HG03354 (cell line): Measurements from ENCODE around the gene ATP11A.
A peak's percentile ranks its signal among the peaks of the same experiment; 100 is the strongest.
"Not testable (repeated sequence)": the region's sequence is repeated elsewhere in the genome, so short reads cannot be mapped to it uniquely, and the experiment has no call there.

Experiments used
- ATAC-seq: cut with Tn5 transposase; IDR thresholded peaks from one replicate; pipeline ENCODE4 v1.9.1; 2021; ENCODE audit warnings: mild to moderate bottlenecking; ENCODE audit not compliant: unreplicated experiment, poor library complexity, severe bottlenecking

ATP11A gene

DNA sequence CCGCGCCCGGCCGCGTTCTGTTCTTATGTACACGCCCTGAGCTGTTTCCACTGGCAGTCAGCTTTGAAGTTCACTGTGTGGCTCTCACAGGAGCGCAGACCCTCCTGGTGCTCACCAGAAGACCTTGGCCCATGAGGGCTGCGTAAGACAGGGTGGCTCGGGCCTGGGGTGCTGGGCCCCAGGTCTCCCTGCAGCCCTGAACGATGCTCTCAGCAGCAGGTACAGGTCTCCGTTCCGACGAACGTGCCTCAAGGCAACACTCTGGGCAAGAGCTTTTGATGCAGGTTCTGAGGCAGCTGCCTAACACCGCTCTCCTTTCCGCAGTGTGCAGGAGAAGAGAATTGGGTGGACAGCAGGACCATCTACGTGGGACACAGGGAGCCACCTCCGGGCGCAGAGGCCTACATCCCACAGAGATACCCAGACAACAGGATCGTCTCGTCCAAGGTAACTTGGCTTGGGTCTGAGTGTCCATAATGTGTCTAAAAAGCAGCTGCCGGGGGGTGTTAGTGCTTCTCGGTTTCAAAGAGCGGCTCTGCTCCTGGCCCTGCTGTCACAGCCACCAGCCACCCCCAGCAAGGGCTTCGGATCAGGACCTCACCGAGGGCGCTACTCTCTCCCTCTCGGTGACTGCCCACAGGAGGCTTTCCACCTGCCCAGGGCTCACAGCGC is 95.1 kb downstream of the ATP11A start:
- ATAC-seq: no peak

- ATAC-seq: no peak
Observed at GRCh38 chr13:112785483-112785856, 95.6 kb downstream of the ATP11A start.

GRCh38 chr13:112786810-112787209 is 97.0 kb downstream of the ATP11A start:
- ATAC-seq: not testable (repeated sequence)

GRCh38 chr13:112790735-112791641 is 101.2 kb downstream of the ATP11A start:
- no peak for ATAC-seq

DNA sequence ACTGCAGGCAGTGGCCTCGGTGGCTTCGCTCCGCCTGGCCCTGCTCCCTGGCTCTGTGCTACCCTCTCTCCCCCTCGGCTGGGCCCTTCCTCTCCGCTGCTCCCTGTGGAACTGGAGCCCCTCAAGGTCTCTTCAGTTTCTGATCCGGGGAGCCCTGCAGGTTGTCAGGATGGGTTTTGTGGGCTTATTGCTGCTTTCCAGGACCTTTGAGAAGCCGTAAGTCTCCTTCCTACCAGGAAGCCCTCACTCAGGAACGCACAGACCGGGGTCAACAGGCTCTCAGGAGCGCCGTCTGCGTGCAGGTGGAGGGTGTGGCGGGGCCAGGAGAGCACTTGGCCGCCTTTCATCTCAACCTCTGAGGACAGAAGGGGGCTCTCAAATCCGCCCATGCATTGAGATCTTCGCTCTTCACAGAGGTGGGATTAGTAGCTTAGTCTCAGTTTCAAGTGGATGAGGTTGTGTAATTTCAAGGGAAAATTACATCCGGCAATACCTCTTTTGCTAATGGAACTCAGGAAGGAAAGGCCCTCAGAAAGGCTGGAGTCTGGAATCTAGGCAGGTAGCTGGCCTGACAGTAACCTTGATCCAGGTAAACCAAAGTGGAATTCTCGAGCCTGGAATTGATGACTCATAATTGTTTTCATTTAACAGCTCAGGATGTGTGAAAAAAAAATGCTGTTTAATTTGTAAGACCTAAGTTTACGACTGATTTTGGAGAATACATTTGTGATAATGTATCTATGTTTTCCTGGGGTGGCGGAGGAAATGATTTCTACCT is 102.0 kb downstream of the ATP11A start:
- no peak for ATAC-seq

DNA sequence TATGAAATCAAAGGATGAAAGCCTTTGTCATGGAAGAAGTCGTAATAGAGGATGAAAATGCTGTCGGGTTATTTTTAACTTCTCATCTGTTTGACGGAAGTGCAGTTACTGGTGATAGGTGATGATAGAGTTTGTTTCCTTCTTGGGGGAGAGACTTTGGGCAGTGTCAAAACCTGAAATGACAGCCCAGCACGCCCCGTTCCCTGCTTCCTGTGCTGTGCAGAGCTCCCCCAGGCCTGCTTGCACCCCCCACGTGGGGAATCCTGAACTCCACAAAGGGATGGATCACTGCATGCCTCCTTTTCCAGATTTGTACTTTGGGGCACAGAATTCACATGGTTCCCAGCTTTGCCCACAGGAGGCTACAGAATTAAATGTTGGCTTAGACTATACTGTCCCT is 102.7 kb downstream of the ATP11A start:
- no peak for ATAC-seq

DNA sequence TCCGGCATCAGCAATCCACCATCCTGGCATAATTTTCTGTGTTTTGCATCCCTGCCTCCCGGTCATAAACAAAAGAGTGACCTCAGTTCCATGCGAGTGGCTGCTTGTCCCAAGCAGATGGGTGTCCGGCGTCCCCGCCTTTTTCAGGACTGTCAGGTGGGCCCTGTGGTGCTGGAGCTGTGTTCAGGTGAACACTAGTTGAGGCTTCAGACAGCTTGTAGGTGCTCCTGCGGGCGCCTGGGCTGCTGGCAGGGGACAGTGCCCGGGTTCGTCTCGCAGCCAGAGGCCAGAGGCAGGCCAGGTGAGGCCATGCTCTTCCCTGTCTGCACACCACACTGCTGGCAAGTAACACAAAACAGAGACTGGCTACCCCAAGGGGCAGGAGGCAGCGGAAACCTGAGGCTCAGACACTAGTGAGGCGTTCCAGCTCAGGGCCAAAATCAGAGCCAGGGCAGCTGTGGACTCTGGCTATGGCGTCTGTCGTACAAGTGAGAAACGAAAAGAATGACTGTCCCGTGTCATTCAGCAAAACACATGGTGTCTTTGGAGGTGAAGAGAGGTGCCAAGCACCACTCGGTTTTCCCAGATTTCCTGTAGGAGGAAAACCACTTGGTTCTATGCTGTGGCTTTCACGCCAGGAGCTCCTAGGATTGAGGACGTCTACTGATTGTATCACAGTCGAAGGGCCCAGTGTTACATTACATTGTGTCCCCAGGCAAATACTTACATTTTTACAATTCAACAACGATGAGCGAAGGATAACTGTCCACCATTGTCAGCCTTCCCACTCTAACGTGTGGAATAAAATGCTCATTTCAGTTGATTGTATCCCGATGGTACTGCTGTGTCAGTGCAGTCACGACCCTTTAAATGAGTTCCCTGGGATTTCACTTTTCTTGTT is 104.0 kb downstream of the ATP11A start:
- ATAC-seq: no peak

GRCh38 chr13:112795277-112795676 is 105.4 kb downstream of the ATP11A start:
- no peak for ATAC-seq

GRCh38 chr13:112796190-112796915 is 106.5 kb downstream of the ATP11A start:
- no peak for ATAC-seq

DNA sequence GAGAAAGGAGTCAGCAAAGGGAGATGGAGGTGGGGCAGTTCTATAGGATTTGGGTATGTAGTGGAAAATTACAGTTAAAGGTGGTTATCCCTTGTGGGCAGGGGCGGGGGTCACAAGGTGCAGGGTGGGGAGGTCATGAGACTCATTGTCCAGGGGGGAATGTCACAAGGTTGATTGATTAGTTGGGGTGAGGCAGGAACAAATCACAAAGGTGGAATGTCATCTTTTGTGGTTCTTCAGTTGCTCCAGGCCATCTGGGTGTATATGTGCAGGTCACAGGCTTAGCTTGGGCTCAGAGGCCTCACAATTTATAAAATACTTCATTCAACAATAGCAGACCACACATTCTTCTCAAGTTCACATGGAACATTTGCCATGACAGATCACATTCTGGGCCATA is 109.6 kb downstream of the ATP11A start:
- no peak for ATAC-seq

DNA sequence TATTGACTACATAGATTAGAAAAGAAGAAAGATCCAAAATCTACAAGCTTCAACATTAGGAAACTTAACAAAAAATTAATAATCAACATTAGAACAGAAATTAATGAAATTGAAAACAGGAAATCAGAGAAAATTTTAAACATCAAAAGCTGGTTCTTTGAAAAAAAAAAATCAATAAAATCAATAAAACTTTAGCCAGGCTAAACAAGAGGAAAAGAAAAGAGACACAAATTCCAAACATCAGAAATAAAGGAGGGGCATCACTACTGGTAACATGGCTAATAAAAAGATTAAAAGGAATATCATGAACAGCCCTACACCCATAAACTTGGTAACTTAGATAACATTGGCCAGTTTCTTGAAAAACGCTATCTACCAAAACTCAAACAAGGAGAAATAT is 110.2 kb downstream of the ATP11A start:
- no peak for ATAC-seq

DNA sequence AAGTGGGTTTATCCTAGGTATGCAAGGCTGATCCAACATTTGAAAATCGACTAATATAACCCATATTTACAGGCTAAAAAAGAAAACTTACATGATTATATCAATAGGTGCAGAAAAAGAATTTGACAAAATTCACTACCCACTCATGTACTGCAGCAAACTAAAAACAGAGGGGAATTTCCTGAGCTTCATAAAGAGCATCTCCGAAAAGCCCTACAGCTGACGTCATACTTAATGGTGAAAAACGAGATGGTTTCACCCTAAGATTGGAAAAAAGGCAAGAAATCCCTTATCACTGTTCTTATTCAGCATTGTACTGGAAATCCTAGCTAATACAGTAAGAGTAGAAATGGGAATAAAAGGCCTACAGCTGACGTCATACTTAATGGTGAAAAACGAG is 111.0 kb downstream of the ATP11A start:
- ATAC-seq: not testable (repeated sequence)

GRCh38 chr13:112802802-112803195 is 113.0 kb downstream of the ATP11A start:
- peak; percentile 59 for ATAC-seq

DNA sequence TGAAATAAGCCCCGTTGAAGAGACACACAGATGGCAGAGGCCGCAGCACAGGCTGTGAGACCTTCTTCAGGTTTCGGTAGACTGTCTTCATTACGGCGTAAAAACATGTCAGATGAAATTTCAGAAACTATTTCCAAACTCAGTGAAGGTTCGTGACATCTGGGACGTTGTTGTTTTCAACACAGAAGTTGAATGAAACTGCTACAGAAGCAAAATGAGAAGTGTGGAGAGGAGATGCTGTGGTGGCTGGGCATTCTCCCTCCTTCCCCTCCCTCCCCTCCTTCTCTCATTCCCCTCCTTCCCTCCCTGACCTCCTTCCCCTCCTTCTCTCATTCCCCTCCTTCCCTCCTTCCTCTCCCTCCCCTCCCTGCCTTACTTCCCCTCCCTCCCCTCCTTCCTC is 113.6 kb downstream of the ATP11A start:
- no peak for ATAC-seq

DNA sequence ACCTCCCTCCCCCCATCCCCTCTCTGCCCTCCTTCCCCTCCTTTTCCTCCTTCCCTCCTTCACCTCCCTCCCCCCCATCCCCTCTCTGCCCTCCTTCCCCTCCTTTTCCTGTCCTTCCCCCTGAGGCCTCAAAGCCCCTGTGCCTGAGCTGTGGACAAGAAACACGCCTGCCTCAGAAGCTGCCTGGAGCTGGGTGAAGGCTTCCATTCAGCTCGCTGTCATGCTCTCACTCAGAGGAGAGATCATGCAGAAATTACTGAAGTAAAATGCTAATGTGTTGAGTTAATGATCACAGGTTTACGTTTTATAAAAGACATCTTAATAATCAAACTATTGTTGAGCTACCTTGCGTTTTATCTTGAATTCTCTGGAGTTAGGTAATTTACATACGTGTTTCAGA is 114.5 kb downstream of the ATP11A start:
- ATAC-seq: no peak

DNA sequence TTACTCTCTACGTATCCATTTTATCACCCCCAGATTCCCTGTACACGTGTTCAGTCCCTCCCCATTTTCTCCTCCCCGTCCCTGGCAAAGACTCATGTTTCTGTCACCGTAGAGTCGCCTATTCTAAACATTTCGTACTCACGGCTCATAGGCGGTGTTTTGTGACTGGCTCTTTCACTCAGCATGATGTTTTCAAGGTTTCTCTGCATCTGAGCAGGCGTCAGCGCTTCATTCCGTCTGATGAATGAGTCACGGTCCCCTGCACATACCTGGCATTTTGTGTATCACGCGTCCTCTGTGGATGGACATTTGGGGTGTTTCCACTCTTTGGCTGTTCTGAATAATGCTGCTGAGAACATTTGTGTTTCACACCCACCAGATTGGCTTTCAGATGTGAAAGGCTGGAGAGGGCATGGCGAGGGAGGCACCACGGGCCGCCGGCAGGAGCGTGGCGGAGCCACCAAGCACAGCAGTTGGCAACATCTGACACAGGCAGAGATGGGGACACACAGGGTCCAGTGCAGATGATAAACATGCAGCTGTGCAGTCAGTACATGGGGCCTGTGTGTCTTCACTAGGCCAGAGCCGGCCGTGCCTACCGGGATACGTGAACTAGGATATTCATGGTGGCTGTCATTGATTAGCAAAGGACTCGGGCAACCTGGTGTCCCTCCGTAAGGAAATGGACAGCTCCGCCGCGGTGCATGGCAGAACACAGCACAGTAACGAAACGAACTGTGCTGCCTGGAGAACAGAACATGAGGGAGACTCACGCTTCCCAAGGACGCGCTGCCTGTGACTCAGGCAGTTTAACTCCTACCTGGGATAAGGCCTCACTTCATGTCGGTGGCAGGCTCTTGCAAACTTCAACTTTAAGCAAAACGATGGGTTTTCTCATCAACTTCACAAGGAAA is 117.2 kb downstream of the ATP11A start:
- no peak for ATAC-seq

- ATAC-seq: no peak
Observed at GRCh38 chr13:112807653-112808376, 118.0 kb downstream of the ATP11A start.
